HL-60 (cell line): ENCODE data around the gene HEXIM1.

ENCODE experiments used
- DNase-seq, 2 experiments: peaks; one replicate each; pipeline ENCODE4 v3.0.0-alpha.2; 2010 to 2020; ENCODE audit warnings: low read depth in 1 of 2, low spot score in 1 of 2
- H3K27ac ChIP-seq: fragments of 250-450 bp; sonication (Bioruptor Pico); replicated peaks from 2 replicates; pipeline ENCODE4 v1.5.1; 2020; ENCODE audit warnings: mild to moderate bottlenecking, moderate library complexity
- H3K27me3 ChIP-seq: fragments of 250-450 bp; sonication (Bioruptor Pico); 2 replicates; pipeline ENCODE4 v1.5.1; 2021; ENCODE audit warnings: mild to moderate bottlenecking, moderate library complexity; ENCODE audit not compliant: insufficient read depth, poor library complexity, severe bottlenecking
- H3K4me3 ChIP-seq: replicated peaks from 2 replicates; pipeline ENCODE4 v1.5.1; 2011; ENCODE audit warnings: mild to moderate bottlenecking, control low read depth, low read length; ENCODE audit not compliant: insufficient read depth
- CTCF ChIP-seq: IDR thresholded peaks from one replicate; pipeline ENCODE4 v1.5.1; 2011; ENCODE audit warnings: low read length, control low read depth, inconsistent platforms; ENCODE audit not compliant: insufficient read depth
- GABPA ChIP-seq: IDR thresholded peaks from 2 replicates; pipeline ENCODE4 v1.6.1; 2012; ENCODE audit warnings: low read depth
- POLR2AphosphoS5 ChIP-seq: IDR thresholded peaks from 2 replicates; pipeline ENCODE4 v1.6.1; 2012; ENCODE audit warnings: low read depth
- SPI1 ChIP-seq: IDR thresholded peaks from 2 replicates; pipeline ENCODE4 v1.6.1; 2012; ENCODE audit warnings: low read depth, mild to moderate bottlenecking, borderline replicate concordance
- TF ChIP-seq, protein P1 (sequence below): IDR thresholded peaks from 2 replicates; pipeline ENCODE4 v1.6.1; 2012; ENCODE audit warnings: low read depth; ENCODE audit not compliant: insufficient replicate concordance

Gene HEXIM1

GRCh38 chr17:45186801-45187354, 38.6 kb downstream of the HEXIM1 start:
- H3K27me3 ChIP-seq, result no peaks in the 10 kb centered on the region
- DNase-seq, result no peak
- H3K27ac ChIP-seq, result no peak overlapping the region
- no peak overlapping the region for H3K4me3 ChIP-seq
- TF ChIP-seq SPI1, result no peak
- TF ChIP-seq GABPA, result no peak
- no peak for TF ChIP-seq POLR2AphosphoS5
- TF ChIP-seq CTCF, result no peak

DNA sequence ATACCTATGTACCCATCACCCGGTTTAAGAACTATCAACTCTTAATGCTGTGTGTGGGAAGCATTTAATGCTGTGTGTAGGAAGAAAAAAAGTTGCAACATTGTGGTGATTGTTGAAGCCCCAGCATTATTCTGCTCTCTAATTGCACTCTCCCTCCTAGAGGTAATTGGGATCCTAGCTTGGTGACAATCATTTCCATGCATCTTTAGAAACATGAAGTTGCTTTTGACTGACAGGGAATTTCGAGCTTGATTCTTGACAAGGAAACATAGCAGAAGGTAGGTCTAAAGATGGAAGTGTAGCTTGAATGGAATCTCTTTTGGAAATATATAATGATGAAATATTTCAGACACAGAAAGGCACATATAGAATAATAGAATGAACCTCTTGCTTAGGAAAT, 40.7 kb downstream of the HEXIM1 start:
- no peak for DNase-seq
- TF ChIP-seq GABPA, result no peak
- no peak for TF ChIP-seq CTCF
- TF ChIP-seq, protein P1, sequence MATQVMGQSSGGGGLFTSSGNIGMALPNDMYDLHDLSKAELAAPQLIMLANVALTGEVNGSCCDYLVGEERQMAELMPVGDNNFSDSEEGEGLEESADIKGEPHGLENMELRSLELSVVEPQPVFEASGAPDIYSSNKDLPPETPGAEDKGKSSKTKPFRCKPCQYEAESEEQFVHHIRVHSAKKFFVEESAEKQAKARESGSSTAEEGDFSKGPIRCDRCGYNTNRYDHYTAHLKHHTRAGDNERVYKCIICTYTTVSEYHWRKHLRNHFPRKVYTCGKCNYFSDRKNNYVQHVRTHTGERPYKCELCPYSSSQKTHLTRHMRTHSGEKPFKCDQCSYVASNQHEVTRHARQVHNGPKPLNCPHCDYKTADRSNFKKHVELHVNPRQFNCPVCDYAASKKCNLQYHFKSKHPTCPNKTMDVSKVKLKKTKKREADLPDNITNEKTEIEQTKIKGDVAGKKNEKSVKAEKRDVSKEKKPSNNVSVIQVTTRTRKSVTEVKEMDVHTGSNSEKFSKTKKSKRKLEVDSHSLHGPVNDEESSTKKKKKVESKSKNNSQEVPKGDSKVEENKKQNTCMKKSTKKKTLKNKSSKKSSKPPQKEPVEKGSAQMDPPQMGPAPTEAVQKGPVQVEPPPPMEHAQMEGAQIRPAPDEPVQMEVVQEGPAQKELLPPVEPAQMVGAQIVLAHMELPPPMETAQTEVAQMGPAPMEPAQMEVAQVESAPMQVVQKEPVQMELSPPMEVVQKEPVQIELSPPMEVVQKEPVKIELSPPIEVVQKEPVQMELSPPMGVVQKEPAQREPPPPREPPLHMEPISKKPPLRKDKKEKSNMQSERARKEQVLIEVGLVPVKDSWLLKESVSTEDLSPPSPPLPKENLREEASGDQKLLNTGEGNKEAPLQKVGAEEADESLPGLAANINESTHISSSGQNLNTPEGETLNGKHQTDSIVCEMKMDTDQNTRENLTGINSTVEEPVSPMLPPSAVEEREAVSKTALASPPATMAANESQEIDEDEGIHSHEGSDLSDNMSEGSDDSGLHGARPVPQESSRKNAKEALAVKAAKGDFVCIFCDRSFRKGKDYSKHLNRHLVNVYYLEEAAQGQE, result no peak
- no peak for TF ChIP-seq SPI1
- TF ChIP-seq POLR2AphosphoS5, result no peak
- Histone ChIP-seq H3K4me3 (no peak overlapping the region), H3K27ac (no peak overlapping the region), H3K27me3 (no peaks in the 10 kb centered on the region)

DNA sequence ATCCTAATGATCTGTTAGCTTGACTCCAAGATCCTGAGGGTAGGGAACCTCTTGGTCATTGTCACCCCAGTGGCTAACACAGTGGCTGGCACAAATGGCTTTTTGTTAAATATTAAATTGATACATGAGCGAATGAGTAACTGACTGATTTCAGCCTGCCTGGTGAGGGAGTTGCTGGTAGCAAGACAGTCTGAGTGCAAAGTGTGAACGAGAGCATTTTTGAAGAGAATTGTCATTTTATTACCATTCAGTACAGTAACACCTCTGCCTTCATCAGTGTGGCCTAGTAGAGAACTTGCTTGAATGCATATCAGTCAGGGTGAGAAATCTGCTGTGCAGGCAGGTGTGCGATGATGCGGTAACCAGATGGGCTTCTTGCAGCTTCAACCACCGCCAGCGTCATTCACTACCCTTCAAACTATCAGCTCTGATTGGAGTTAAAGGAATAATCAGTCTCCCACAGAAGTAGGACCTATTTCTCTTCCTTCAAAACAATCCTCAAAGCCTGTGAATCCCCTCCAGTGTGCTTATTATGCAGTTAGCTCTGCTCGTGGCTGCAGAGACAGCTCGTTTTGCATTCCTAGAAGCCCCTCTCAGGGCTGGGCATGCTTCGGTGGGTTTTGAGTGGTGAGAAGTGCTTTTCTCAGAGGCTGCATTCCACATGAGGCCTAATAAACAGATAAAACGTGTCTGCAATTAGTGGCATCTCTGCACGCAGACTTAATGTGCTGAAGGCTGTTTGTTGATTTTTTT, 42.4 kb downstream of the HEXIM1 start:
- TF ChIP-seq GABPA (no peak), SPI1 (no peak), POLR2AphosphoS5 (no peak), CTCF (no peak)
- TF ChIP-seq, protein P1, result no peak
- H3K27ac ChIP-seq, result no peak overlapping the region

GRCh38 chr17:45195424-45195823, 47.1 kb downstream of the HEXIM1 start:
- Histone ChIP-seq H3K27ac (no peak overlapping the region), H3K4me3 (no peak overlapping the region), H3K27me3 (no peaks in the 10 kb centered on the region)
- DNase-seq, result no peak
- TF ChIP-seq, protein P1, result no peak
- TF ChIP-seq CTCF, result no peak
- TF ChIP-seq SPI1, result no peak
- TF ChIP-seq GABPA, result no peak
- no peak for TF ChIP-seq POLR2AphosphoS5

More for the DNA sequence above, 42.4 kb downstream of the HEXIM1 start:
- no peak for DNase-seq
- Histone ChIP-seq H3K27me3 (no peaks in the 10 kb centered on the region), H3K4me3 (no peak overlapping the region)
